ENCODE measurements around the gene SLMAP. TPM values are rescaled to one million over a fixed set of nuclear protein-coding genes. Genes with fewer than 3 reads are reported as not detected.

Gene SLMAP
- total RNA-seq (100 to 1,000 TPM; 106 to 180 (median 124) TPM), polyA plus RNA-seq (10 to 100 TPM; 31.2 to 82.4 (median 40.6) TPM)
- long read RNA-seq, donor 1, partial matches to known transcripts = 34 of 48 reads
- long read RNA-seq, donor 1, other reads (novel, unspliced or antisense) = 14 of 48 reads
- long read RNA-seq, donor 2, partial matches to known transcripts = 73 of 104 reads
- long read RNA-seq, donor 2, other reads (novel, unspliced or antisense) = 25 of 104 reads

GRCh38 chr3:57755741-57756527, at the start of gene SLMAP:
Gene SLMAP (plus strand): TSS chr3:57756309. CDS start chr3:57757652, 1,343 bp downstream.
- peak; percentile 97 to 99 for DNase-seq
- Histone ChIP-seq H3K9me3 (no peaks in the 10 kb centered on the region), H3K27ac (peak within 1 kb of the TSS; percentile 95), H3K27me3 (ENCODE audit: insufficient read depth in 3 of 3, low read length in 2 of 3) (no peaks in the 10 kb centered on the region), H3K4me1 (peaks cover 12% of the 10 kb centered on the region), H3K4me3 (peak within 1 kb of the TSS; percentile 98), H3K36me3 (ENCODE audit: insufficient read depth in 1 of 2, low read depth in 1 of 2) (peaks cover 0 to 12% of the 10 kb centered on the region in 2 donors)
- peak; percentile 97 to 99 (median 98) for ATAC-seq
- TF ChIP-seq, protein P1, sequence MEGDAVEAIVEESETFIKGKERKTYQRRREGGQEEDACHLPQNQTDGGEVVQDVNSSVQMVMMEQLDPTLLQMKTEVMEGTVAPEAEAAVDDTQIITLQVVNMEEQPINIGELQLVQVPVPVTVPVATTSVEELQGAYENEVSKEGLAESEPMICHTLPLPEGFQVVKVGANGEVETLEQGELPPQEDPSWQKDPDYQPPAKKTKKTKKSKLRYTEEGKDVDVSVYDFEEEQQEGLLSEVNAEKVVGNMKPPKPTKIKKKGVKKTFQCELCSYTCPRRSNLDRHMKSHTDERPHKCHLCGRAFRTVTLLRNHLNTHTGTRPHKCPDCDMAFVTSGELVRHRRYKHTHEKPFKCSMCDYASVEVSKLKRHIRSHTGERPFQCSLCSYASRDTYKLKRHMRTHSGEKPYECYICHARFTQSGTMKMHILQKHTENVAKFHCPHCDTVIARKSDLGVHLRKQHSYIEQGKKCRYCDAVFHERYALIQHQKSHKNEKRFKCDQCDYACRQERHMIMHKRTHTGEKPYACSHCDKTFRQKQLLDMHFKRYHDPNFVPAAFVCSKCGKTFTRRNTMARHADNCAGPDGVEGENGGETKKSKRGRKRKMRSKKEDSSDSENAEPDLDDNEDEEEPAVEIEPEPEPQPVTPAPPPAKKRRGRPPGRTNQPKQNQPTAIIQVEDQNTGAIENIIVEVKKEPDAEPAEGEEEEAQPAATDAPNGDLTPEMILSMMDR (IDR thresholded peaks at IDR 0.05) = no peak
- WGBS, 3 donors = 0% methylated on average over 44 to 48 of the region's 48 CpGs
- intact Hi-C loops (cut with DNase I) = loop anchor here (1.0 to 5.0 kb wide), 2 partner anchors 59 to 63 kb away; partner anchors contain the start of gene DENND6A (in 1 of the 2)

DNA sequence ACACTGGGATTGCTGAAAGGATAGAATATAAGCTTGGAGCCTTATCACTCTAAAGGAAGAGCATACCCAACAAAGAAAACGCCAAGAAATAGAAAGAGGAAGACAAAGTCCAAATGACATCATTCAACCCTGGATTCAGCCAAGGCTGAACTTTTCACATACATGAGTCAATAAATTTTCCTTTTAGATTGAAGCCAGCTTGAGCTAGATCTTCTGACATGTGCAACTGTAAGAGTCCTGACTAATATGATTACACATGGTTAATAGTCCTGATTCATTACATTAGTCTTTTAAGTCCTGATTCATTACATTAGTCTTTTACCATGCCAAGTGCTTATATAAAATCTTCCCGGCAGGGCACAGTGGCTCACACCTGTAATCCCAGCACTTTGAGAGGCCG, 49.6 kb upstream of the SLMAP start:
- ATAC-seq = no peak
- TF ChIP-seq, protein P1 (IDR thresholded peaks at IDR 0.05) = no peak

GRCh38 chr3:57709031-57709430, 47.1 kb upstream of the SLMAP start:
- no peak for ATAC-seq
- 15 to 19% (median 18%) methylated on average over 2 of the region's 2 CpGs for WGBS, 3 donors
- H3K27ac ChIP-seq = no peak overlapping the region

More for the DNA sequence above, 49.6 kb upstream of the SLMAP start:
- no peak overlapping the region for H3K27ac ChIP-seq
- no peaks in the 10 kb centered on the region for H3K27me3 ChIP-seq (ENCODE audit: insufficient read depth in 3 of 3, low read length in 2 of 3)
- 77 to 88% (median 80%) methylated on average over 3 of the region's 3 CpGs for WGBS, 3 donors
- H3K9me3 ChIP-seq = no peaks in the 10 kb centered on the region
- H3K4me1 ChIP-seq = no peaks in the 10 kb centered on the region
- no peak for DNase-seq
- H3K36me3 ChIP-seq (ENCODE audit: insufficient read depth in 1 of 2, low read depth in 1 of 2) = no peaks in the 10 kb centered on the region
- H3K4me3 ChIP-seq = no peak overlapping the region
- intact Hi-C loops (cut with DNase I) = no loop called here

DNA sequence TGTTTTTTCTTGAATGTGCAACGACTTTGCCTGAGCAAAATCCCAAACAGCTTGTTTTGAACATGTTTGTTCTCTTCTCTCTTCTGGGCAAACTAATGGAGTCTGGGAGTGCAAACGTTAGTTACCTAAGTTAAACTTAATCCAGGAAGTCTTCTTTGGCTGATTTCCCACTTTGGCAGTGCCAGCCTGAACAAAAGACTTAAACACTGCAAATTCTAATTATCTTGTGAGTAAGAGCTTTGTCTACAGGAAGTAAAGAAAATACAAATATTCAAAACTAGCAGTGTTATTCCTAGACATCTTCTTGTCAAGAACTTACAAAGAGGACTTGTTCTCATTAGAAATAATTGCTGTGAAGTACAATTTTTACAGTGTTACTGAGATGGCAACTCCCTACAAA, 46.5 kb upstream of the SLMAP start:
- WGBS, 3 donors = 8 to 20% (median 13%) methylated on average over 2 of the region's 2 CpGs
- DNase-seq (no peak), ATAC-seq (no peak)
- Histone ChIP-seq H3K36me3 (ENCODE audit: insufficient read depth in 1 of 2, low read depth in 1 of 2) (no peaks in the 10 kb centered on the region), H3K4me3 (no peak overlapping the region), H3K27ac (no peak overlapping the region), H3K4me1 (no peaks in the 10 kb centered on the region), H3K9me3 (no peaks in the 10 kb centered on the region), H3K27me3 (ENCODE audit: insufficient read depth in 3 of 3, low read length in 2 of 3) (no peaks in the 10 kb centered on the region)
- intact Hi-C loops (cut with DNase I) = no loop called here
- TF ChIP-seq, protein P1 (IDR thresholded peaks at IDR 0.05) = no peak

More at GRCh38 chr3:57709031-57709430, 47.1 kb upstream of the SLMAP start:
- H3K9me3 ChIP-seq = no peaks in the 10 kb centered on the region
- H3K27me3 ChIP-seq (ENCODE audit: insufficient read depth in 3 of 3, low read length in 2 of 3) = no peaks in the 10 kb centered on the region
- no peak overlapping the region for H3K4me3 ChIP-seq
- no peak for DNase-seq
- no peaks in the 10 kb centered on the region for H3K4me1 ChIP-seq
- TF ChIP-seq, protein P1 (IDR thresholded peaks at IDR 0.05) = no peak
- no peaks in the 10 kb centered on the region for H3K36me3 ChIP-seq (ENCODE audit: insufficient read depth in 1 of 2, low read depth in 1 of 2)
- intact Hi-C loops (cut with DNase I) = no loop called here

Measured in psoas muscle (tissue), 8 donors.